ENCODE data around the gene DDX24. TPM values are rescaled to one million over a fixed set of nuclear protein-coding genes. Genes with fewer than 3 reads are reported as not detected.

The DDX24 gene
- total and polyA plus RNA-seq, 2 of the 8 experiments (the other 6 are each of a cell fraction or from before 2014, with no cell fraction given) = 89.0 to 201 TPM

DNA sequence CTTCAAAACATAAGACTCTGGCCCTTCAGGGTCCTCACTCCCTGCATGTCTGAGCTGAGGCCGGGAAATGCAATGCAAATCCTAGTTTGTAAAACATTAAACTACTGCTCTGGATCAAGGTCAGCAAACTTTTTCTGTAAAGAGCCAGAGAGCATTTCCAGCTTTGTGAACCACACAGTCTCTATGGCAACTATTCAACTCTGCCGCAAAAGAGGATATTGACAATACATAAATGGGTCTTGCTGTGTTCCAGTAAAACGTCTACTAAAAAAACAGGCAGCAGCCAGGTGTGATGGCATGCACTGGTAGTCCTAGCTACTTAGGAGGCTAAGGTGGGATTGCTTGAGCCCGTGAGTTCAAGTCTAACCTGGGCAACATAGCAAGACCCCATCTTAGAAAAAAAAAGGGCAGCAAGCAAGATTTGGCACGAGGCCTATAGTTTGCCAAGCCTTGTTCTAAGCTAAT lies 22.3 kb downstream of the DDX24 start:
- H4K8ac ChIP-seq (ENCODE audit: extremely low read depth, insufficient read depth, low read length) = no peak overlapping the region
- H3K14ac ChIP-seq (ENCODE audit: insufficient read length) = no peak overlapping the region
- H2AFZ ChIP-seq (ENCODE audit: low read length) = no peak overlapping the region
- FAIRE-seq = no peak
- WGBS, 2 experiments (ENCODE audit: extremely low coverage in 1 of 2, insufficient coverage in 1 of 2, insufficient read length in 1 of 2, insufficient replicate concordance in 2 of 2, low coverage in 1 of 2, low lambda C conversion rate in 2 of 2, missing lambda C conversion rate in 1 of 2) = 92% methylated on average over 5 of the region's 5 CpGs; no CpG with 5 or more reads in 1 of the 2 experiments
- H3K4me3 ChIP-seq (ENCODE audit: extremely low read depth in 1 of 4, insufficient read depth in 2 of 4, low read depth in 3 of 4, low read length in 4 of 4) = no peak overlapping the region
- H2BK12ac ChIP-seq (ENCODE audit: low read depth, low read length) = no peak overlapping the region
- peaks cover 4% of the 10 kb centered on the region for H3K79me1 ChIP-seq (ENCODE audit: low read depth, low read length)
- no peak overlapping the region for H2BK15ac ChIP-seq (ENCODE audit: low read length)
- H2BK120ac ChIP-seq (replicated peaks; ENCODE audit: low read depth, low read length) = no peak overlapping the region
- no peak overlapping the region for H4K91ac ChIP-seq (replicated peaks; ENCODE audit: insufficient read length, low read length)
- no peak overlapping the region for H2BK20ac ChIP-seq (ENCODE audit: low read length)
- no peak for TF ChIP-seq BRCA1 (IDR thresholded peaks at IDR 0.05; ENCODE audit: low read depth, low read length)
- no peak for TF ChIP-seq EZH2 (IDR thresholded peaks at IDR 0.05; ENCODE audit: low read depth, low read length, severe bottlenecking)
- H2AK5ac ChIP-seq (ENCODE audit: low read depth, low read length) = no peak overlapping the region
- H3K23ac ChIP-seq (ENCODE audit: insufficient read length) = no peak overlapping the region
- no peak for DNase-seq (ENCODE audit: low read depth in 1 of 2, low spot score in 2 of 2)
- H4K5ac ChIP-seq (ENCODE audit: insufficient read length, low read depth, low read length) = no peak overlapping the region
- H4K20me1 ChIP-seq (replicated peaks in 1 of 2; ENCODE audit: control insufficient read depth in 1 of 2, insufficient read depth in 2 of 2, low read length in 2 of 2) = peaks cover 6 to 8% of the 10 kb centered on the region in 2 experiments
- H3K4me1 ChIP-seq (replicated peaks in 1 of 4; ENCODE audit: control insufficient read depth in 3 of 4, insufficient read depth in 4 of 4, low read length in 3 of 4) = peaks cover 0 to 2% (median 0%) of the 10 kb centered on the region in 4 experiments; a peak in 1 of 7 replicates
- no peak overlapping the region for H2BK5ac ChIP-seq (ENCODE audit: low read depth, low read length)
- ChIA-PET POLR2A (ENCODE audit: partially characterized antibody) (interaction anchor here (1.1 to 1.4 kb wide), 2 partner anchors 12 to 21 kb away, joined by 3 to 4 read pairs; no protein-coding TSS in a partner anchor), CTCF (ENCODE audit: partially characterized antibody) (interaction anchor here (0.8 to 17.4 kb wide), 6 partner anchors 8 to 82 kb away, joined by 3 to 148 read pairs (median 4); no protein-coding TSS in a partner anchor)
- peaks cover 0 to 14% of the 10 kb centered on the region in 2 experiments; a peak in 2 of 4 replicates for H3K79me2 ChIP-seq (ENCODE audit: control insufficient read depth in 1 of 2, insufficient read depth in 2 of 2, low read length in 2 of 2)
- no peak overlapping the region for H3K27ac ChIP-seq (ENCODE audit: low read depth, low read length)
- no peak overlapping the region for H3K18ac ChIP-seq (ENCODE audit: extremely low read depth, low read length)
- H3K4me2 ChIP-seq (ENCODE audit: insufficient read depth in 1 of 2, low read depth in 2 of 2, low read length in 2 of 2) = no peak overlapping the region
- no peaks in the 10 kb centered on the region for H3K9me3 ChIP-seq (ENCODE audit: insufficient read depth in 2 of 2, low read depth in 1 of 2, low read length in 1 of 2)
- no peak overlapping the region for H3K9ac ChIP-seq (replicated peaks in 1 of 4; ENCODE audit: extremely low read depth in 1 of 4, low read depth in 3 of 4, low read length in 3 of 4)
- H3K56ac ChIP-seq (replicated peaks; ENCODE audit: insufficient read length, low read depth, low read length) = no peak overlapping the region
- H3K4ac ChIP-seq (replicated peaks; ENCODE audit: insufficient read length, low read depth, low read length) = no peak overlapping the region
- H3K23me2 ChIP-seq (ENCODE audit: low read depth, low read length) = no peaks in the 10 kb centered on the region; the same call in 1 of the 2 replicates
- no peaks in the 10 kb centered on the region for H3K27me3 ChIP-seq (replicated peaks in 1 of 4; ENCODE audit: control insufficient read depth in 3 of 4, extremely low read depth in 1 of 4, insufficient read depth in 3 of 4, low read length in 3 of 4)
- peaks cover 26 to 79% (median 61%) of the 10 kb centered on the region in 4 experiments for H3K36me3 ChIP-seq (ENCODE audit: control insufficient read depth in 2 of 4, insufficient read depth in 4 of 4, low read length in 3 of 4)
